Pancreas (tissue), 10 donors: ENCODE data around the gene PCDHAC2. TPM values are rescaled to one million over a fixed set of nuclear protein-coding genes. Genes with fewer than 3 reads are reported as not detected.

Experiments used
- ATAC-seq, 4 donors: fragments of 200-7000 bp; cut with Tn5 transposase; one replicate each; pipeline versions ENCODE4 v1.8.0 to v1.9.1; 2020; ENCODE audit warnings: mild to moderate bottlenecking in 4 of 4, moderate library complexity in 4 of 4
- DNase-seq, 6 donors: peaks; one replicate each; pipeline ENCODE4 v3.0.0-alpha.2; 2020
- FAIRE-seq: peaks from 2 replicates; lab custom pipeline; 2012; peaks lifted over from hg19 to GRCh38; lab: Jason Lieb, UNC
- H3K27ac ChIP-seq, 4 donors: fragments of 200-600 bp; sonication (generic); 1 replicate in 3 of 4; 2 replicates in 1 of 4; pipeline versions ENCODE4 v1.5.0 to v1.8.0; 2020
- H3K27me3 ChIP-seq, 4 donors: fragments of 200-600 bp; one replicate each; pipeline ENCODE4 v1.8.0; 2021
- H3K36me3 ChIP-seq, 3 donors: fragments of 200-600 bp; sonication (generic) in 1 of 3; one replicate each; pipeline versions ENCODE4 v1.5.0 to v1.8.0; 2020 to 2021
- H3K4me1 ChIP-seq, 3 donors: fragments of 200-600 bp; one replicate each; pipeline ENCODE4 v1.8.0; 2021
- H3K4me3 ChIP-seq, 4 donors: fragments of 200-600 bp; sonication (generic) in 2 of 4; one replicate each; pipeline versions ENCODE4 v1.5.0 to v1.8.0; 2020 to 2021
- H3K9me3 ChIP-seq, 4 donors: fragments of 200-600 bp; one replicate each; pipeline ENCODE4 v1.8.0; 2021
- WGBS, 2 donors: extraction: QIAGEN DNeasy Blood & Tissue Kit; methylation state at CpG; one replicate each; pipeline ENCODE4 v1.1.7; 2013; 5-methylcytosine and 5-hydroxymethylcytosine counted together
- intact Hi-C, 3 donors: fragments of 100-400 bp; cut with DNase I; formaldehyde crosslinking; loops; one replicate each; pipeline versions ENCODE4 v1.11.1 to v1.14.2; 2022
- polyA plus RNA-seq, 2 donors: library from polyadenylated mRNA; stranded (reverse); fragments of 200-250 nt; gene quantifications; one replicate each; pipeline ENCODE4 v1.2.3, GENCODE V29; 2013
- total RNA-seq, 6 donors: library from RNA; stranded (reverse); fragmentation: NEBNext Ultra II Directional in 4 of 6; extraction: Animal tissue kit (Norgen Biotek cat#: 25700) in 4 of 6; gene quantifications; one replicate each; pipeline versions ENCODE4 v1.2.1 to v1.2.4, GENCODE V29; 2021 to 2023
- TF ChIP-seq, protein P1 (sequence below), 4 donors: fragments of 200-600 bp; sonication (generic) in 3 of 4; IDR thresholded peaks; one replicate each; pipeline versions ENCODE4 v1.5.0 to v1.8.0; 2021; ENCODE audit warnings: antibody characterized with exemption in 4 of 4
- donor health status: healthy with polysubstance abuse.
- donor health status: DM: no; HTN: no; CAD: no; lungs with moderate emphysema.
- donor health status: DM: no; HTN: no; CAD: no.
- donor health status: control.
- donor health status: control.
- donor health status: Bipolar disorder and iron deficiency.
- donor health status: DM: yes; HTN: yes; CAD: no.
- donor health status: DM: no; HTN: no; CAD: no.
- donor health status: DM: no; HTN: no; CAD: no.
- donor health status: DM: yes; HTN: yes; CAD: no.

PCDHAC2 gene
- total and polyA plus RNA-seq, 8 donors: 0.08 to 1.1 (median 0.68) TPM

DNA sequence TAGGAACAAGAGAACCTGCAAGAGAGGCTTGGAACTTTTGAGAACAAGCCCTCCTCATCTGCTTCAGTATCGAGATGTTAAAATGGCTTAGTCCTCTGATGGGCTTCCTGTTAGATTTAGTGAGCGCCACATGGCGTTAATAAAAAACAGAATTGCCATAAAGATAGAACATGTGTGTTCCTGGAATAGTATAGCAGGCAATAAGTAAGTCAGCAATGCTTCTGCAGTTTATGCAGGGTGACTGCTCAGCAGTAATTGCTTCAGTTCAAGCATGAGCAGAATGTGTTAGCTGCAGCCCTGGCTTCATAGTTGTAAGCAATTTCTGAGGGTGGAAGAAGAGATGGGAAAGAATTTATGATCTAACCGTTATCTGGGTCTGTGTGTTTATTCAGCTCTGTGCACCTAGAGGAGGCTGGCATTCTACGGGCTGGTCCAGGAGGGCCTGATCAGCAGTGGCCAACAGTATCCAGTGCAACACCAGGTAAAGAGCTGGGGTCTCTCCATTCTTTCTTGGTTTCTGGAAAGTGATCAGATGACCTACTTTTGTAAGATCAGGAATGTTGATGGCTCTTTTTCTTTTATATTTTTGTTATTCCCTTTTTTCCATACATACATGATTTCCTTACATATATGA is 15.9 kb downstream of the PCDHAC2 start:
- TF ChIP-seq, protein P1, sequence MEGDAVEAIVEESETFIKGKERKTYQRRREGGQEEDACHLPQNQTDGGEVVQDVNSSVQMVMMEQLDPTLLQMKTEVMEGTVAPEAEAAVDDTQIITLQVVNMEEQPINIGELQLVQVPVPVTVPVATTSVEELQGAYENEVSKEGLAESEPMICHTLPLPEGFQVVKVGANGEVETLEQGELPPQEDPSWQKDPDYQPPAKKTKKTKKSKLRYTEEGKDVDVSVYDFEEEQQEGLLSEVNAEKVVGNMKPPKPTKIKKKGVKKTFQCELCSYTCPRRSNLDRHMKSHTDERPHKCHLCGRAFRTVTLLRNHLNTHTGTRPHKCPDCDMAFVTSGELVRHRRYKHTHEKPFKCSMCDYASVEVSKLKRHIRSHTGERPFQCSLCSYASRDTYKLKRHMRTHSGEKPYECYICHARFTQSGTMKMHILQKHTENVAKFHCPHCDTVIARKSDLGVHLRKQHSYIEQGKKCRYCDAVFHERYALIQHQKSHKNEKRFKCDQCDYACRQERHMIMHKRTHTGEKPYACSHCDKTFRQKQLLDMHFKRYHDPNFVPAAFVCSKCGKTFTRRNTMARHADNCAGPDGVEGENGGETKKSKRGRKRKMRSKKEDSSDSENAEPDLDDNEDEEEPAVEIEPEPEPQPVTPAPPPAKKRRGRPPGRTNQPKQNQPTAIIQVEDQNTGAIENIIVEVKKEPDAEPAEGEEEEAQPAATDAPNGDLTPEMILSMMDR (IDR thresholded peaks at IDR 0.05): no peak
- no peak for DNase-seq
- FAIRE-seq: no peak
- intact Hi-C loops: no loop called here
- Histone ChIP-seq H3K9me3 (no peaks in the 10 kb centered on the region), H3K27ac (no peak overlapping the region), H3K4me1 (no peaks in the 10 kb centered on the region), H3K27me3 (no peaks in the 10 kb centered on the region), H3K36me3 (no peaks in the 10 kb centered on the region), H3K4me3 (no peak overlapping the region)
- 75 to 90% methylated on average over 5 of the region's 5 CpGs for WGBS, 2 donors
- no peak for ATAC-seq

DNA sequence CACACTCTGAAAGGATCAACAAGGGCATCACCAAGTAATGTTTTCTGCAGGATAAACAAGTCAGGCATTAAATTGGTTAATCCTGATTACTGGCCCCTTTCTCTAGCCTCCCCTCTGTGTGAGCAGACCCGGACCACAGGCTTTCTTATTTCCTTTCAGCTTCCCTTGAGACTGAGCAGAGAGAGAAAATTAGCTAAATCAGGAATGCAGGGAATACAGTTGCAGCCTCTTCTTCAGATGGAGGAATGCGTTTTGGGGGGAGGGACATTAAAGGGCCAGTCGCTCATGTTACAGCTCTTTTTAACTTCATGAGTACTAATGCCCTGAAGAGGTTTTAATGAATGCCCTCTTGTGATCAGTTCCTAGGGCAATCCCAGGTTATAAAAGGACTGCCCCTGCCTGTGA is 19.8 kb downstream of the PCDHAC2 start:
- no peaks in the 10 kb centered on the region for H3K4me1 ChIP-seq
- ATAC-seq (no peak), DNase-seq (no peak), FAIRE-seq (no peak)
- intact Hi-C loops: no loop called here
- 36 to 40% methylated on average over 3 of the region's 3 CpGs for WGBS, 2 donors
- TF ChIP-seq, protein P1 (IDR thresholded peaks at IDR 0.05): no peak
- H3K27ac ChIP-seq: no peak overlapping the region
- no peak overlapping the region for H3K4me3 ChIP-seq
- H3K9me3 ChIP-seq: no peaks in the 10 kb centered on the region
- no peaks in the 10 kb centered on the region for H3K27me3 ChIP-seq
- H3K36me3 ChIP-seq: no peaks in the 10 kb centered on the region

DNA sequence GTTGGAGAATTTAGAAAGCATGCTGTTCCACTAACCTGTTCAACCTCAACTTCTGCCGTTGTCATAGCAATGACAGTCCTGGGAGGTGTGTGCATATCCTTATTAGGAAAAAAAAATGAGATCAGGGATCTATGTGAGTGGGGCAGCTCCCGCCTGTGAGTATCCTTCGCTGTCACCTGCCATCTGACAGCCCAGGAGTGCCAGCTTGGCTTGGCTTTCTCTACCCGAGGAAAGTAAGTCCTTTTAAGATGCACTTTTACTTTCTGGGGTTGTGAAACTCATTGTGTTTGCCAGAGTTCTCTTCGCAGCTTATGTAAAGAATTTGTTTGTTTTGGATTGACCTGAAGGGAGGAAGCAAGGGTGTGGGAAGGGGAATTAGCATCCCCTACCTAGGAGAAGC is 21.8 kb downstream of the PCDHAC2 start:
- H3K4me1 ChIP-seq: no peaks in the 10 kb centered on the region
- FAIRE-seq (no peak), ATAC-seq (no peak), DNase-seq (no peak)
- H3K9me3 ChIP-seq: no peaks in the 10 kb centered on the region
- no peak overlapping the region for H3K4me3 ChIP-seq
- WGBS, 2 donors: 42% methylated on average over 5 of the region's 5 CpGs
- intact Hi-C loops: no loop called here
- TF ChIP-seq, protein P1 (IDR thresholded peaks at IDR 0.05): no peak
- H3K36me3 ChIP-seq: no peaks in the 10 kb centered on the region
- H3K27me3 ChIP-seq: no peaks in the 10 kb centered on the region
- no peak overlapping the region for H3K27ac ChIP-seq

DNA sequence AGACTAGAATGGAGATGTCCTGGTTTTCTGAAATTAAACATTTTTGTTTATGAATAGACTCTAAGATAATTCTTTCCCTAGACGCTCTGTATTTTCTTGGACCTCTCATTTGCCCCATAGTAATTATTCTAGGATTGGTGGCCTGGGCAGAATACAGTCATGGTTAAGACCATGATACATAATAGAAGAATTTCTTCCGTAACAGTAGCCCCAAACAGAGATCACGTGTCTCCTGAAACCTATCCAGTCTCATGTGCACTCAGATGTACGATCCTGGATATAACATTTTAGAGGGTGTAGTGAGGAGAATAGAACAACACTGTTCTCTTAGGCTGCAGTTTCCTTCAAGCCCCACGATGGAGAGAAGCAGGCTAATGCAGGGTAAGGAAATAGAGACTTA is 22.3 kb downstream of the PCDHAC2 start:
- no peaks in the 10 kb centered on the region for H3K27me3 ChIP-seq
- no peaks in the 10 kb centered on the region for H3K4me1 ChIP-seq
- intact Hi-C loops: no loop called here
- FAIRE-seq (no peak), ATAC-seq (no peak), DNase-seq (no peak)
- H3K4me3 ChIP-seq: no peak overlapping the region
- no peaks in the 10 kb centered on the region for H3K36me3 ChIP-seq
- no peak overlapping the region for H3K27ac ChIP-seq
- TF ChIP-seq, protein P1 (IDR thresholded peaks at IDR 0.05): no peak
- 65 to 71% methylated on average over 5 of the region's 5 CpGs for WGBS, 2 donors
- H3K9me3 ChIP-seq: no peaks in the 10 kb centered on the region

DNA sequence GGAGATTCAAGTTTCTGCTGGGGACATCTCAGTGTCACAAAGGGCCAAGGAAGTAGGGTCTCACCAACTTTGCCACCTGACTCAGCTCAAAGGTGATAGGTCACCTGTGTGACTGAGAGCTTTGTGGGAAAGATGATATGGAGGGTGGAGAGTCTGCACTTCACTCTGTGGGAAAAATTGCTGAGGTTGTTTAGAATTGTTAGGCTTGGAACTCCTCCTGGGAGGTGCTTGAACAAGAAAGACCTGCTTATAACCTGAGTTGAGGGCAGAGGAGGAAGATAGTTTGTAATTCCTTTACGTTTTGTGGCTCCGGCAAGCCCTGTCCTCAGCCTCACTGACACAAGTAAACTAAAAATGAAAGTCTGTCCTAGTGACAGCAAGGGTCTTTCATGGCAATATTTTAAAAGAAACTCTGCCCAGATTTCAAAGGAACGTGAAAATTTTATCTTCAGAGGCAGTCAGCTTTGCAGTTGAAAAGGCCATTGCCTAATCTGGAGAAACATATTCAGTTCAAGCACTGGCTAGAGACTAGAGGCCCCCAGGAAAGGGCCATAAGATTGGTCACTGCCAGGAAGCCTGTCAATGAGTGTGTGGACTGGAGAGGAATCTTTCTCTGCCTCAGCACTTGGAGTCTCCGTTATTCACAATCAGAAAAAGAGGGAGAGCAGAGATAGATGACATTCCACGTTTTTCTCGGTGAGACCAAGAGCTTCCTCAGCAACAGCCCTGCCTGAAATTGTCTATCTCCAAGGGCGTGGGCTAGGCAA is 23.2 kb downstream of the PCDHAC2 start:
- intact Hi-C loops: no loop called here
- ATAC-seq: no peak
- 56 to 76% methylated on average over 7 of the region's 7 CpGs for WGBS, 2 donors

More for the DNA sequence above, 23.2 kb downstream of the PCDHAC2 start:
- FAIRE-seq (no peak), DNase-seq (no peak)
- Histone ChIP-seq H3K4me1 (no peaks in the 10 kb centered on the region), H3K27ac (no peak overlapping the region), H3K27me3 (no peaks in the 10 kb centered on the region), H3K4me3 (no peak overlapping the region), H3K36me3 (no peaks in the 10 kb centered on the region), H3K9me3 (no peaks in the 10 kb centered on the region)
- TF ChIP-seq, protein P1 (IDR thresholded peaks at IDR 0.05): no peak
